ENCODE measurements around the gene ABHD12.
A peak's percentile ranks its signal among the peaks of the same experiment; 100 is the strongest.

ABHD12 gene

DNA sequence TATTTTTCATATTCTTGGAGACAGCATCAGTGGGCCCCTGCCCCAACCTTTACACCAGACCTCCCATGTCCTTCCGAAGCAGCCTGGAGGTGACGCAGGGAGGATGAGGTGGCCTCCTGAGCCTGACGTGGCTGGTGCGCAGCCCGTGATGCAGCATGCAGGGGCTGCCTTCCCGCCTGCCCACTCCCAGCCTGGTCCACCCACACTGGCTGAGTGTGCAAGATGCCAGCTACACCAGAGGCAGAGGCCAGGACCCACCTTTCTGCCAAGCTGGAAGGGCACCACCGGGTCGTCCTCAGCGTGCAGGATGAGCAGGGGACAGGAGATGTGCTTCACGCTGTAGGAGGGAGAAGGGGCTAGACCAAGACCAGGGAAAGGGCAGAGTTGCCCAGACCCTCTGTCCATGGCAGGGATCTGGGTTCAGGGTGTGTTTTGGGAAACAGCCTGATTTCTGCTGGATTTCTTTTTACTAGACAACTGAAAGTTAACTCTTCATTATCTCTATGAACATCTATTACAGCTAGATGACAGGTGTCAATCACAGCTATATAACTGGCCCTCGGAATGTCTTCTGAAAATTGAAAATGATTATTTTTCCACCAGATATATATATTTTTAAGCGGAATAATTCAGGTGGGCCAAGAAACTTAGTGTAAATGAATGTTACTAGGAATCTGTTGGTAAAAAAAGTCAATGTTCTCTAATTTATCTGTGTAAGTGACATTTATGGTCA is 87.2 kb downstream of the ABHD12 start (continued):
- TF ChIP-seq, protein P1, sequence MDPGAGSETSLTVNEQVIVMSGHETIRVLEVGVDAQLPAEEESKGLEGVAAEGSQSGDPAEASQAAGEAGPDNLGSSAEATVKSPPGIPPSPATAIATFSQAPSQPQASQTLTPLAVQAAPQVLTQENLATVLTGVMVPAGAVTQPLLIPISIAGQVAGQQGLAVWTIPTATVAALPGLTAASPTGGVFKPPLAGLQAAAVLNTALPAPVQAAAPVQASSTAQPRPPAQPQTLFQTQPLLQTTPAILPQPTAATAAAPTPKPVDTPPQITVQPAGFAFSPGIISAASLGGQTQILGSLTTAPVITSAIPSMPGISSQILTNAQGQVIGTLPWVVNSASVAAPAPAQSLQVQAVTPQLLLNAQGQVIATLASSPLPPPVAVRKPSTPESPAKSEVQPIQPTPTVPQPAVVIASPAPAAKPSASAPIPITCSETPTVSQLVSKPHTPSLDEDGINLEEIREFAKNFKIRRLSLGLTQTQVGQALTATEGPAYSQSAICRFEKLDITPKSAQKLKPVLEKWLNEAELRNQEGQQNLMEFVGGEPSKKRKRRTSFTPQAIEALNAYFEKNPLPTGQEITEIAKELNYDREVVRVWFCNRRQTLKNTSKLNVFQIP (CRISPR knock-in tag; IDR thresholded peaks at IDR 0.05; ENCODE audit: borderline replicate concordance, low read depth), result no peak
- TF ChIP-seq, protein P2, sequence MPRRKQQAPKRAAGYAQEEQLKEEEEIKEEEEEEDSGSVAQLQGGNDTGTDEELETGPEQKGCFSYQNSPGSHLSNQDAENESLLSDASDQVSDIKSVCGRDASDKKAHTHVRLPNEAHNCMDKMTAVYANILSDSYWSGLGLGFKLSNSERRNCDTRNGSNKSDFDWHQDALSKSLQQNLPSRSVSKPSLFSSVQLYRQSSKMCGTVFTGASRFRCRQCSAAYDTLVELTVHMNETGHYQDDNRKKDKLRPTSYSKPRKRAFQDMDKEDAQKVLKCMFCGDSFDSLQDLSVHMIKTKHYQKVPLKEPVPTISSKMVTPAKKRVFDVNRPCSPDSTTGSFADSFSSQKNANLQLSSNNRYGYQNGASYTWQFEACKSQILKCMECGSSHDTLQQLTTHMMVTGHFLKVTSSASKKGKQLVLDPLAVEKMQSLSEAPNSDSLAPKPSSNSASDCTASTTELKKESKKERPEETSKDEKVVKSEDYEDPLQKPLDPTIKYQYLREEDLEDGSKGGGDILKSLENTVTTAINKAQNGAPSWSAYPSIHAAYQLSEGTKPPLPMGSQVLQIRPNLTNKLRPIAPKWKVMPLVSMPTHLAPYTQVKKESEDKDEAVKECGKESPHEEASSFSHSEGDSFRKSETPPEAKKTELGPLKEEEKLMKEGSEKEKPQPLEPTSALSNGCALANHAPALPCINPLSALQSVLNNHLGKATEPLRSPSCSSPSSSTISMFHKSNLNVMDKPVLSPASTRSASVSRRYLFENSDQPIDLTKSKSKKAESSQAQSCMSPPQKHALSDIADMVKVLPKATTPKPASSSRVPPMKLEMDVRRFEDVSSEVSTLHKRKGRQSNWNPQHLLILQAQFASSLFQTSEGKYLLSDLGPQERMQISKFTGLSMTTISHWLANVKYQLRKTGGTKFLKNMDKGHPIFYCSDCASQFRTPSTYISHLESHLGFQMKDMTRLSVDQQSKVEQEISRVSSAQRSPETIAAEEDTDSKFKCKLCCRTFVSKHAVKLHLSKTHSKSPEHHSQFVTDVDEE (CRISPR knock-in tag; IDR thresholded peaks at IDR 0.05), result no peak
- TF ChIP-seq ESRRG (CRISPR knock-in tag; IDR thresholded peaks at IDR 0.05), result no peak
- no peak for TF ChIP-seq SNAI2 (CRISPR knock-in tag; IDR thresholded peaks at IDR 0.05)

DNA sequence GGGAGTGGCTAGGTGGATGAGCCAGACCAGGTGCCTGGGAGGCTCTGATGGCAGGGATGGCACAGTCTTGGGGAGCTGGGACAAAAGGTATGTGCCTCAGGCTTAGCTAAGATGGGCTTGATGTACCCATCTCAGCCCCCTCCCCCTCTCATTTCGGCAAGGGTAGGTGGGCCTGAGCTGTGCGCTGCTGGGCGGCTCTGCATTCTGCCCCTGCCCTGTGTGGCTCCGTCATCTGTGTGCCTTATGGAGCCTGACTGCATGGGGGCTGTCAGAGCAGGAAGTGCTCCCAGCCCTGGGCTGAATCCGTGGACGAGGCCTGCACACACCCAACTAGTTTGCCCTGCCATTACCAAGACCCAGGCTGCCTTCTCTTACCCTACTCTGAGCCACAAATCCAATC is 88.0 kb downstream of the ABHD12 start:
- no peak for TF ChIP-seq ISL1 (CRISPR knock-in tag; IDR thresholded peaks at IDR 0.05)
- TF ChIP-seq ZNF70 (CRISPR knock-in tag; IDR thresholded peaks at IDR 0.05), result no peak
- TF ChIP-seq ZFP3 (CRISPR knock-in tag; IDR thresholded peaks at IDR 0.05), result no peak
- TF ChIP-seq ZNF8 (CRISPR knock-in tag; IDR thresholded peaks at IDR 0.05), result no peak
- TF ChIP-seq ESRRG (CRISPR knock-in tag; IDR thresholded peaks at IDR 0.05), result no peak
- TF ChIP-seq, protein P1 (CRISPR knock-in tag; IDR thresholded peaks at IDR 0.05; ENCODE audit: borderline replicate concordance, low read depth), result no peak
- TF ChIP-seq GLIS3 (CRISPR knock-in tag; IDR thresholded peaks at IDR 0.05), result no peak
- TF ChIP-seq, protein P3, sequence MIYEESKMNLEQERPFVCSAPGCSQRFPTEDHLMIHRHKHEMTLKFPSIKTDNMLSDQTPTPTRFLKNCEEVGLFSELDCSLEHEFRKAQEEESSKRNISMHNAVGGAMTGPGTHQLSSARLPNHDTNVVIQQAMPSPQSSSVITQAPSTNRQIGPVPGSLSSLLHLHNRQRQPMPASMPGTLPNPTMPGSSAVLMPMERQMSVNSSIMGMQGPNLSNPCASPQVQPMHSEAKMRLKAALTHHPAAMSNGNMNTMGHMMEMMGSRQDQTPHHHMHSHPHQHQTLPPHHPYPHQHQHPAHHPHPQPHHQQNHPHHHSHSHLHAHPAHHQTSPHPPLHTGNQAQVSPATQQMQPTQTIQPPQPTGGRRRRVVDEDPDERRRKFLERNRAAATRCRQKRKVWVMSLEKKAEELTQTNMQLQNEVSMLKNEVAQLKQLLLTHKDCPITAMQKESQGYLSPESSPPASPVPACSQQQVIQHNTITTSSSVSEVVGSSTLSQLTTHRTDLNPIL (CRISPR knock-in tag; IDR thresholded peaks at IDR 0.05; ENCODE audit: low read depth), result no peak
- TF ChIP-seq TOX (CRISPR knock-in tag; IDR thresholded peaks at IDR 0.05; ENCODE audit: borderline replicate concordance), result no peak
- ATAC-seq, result no peak

DNA sequence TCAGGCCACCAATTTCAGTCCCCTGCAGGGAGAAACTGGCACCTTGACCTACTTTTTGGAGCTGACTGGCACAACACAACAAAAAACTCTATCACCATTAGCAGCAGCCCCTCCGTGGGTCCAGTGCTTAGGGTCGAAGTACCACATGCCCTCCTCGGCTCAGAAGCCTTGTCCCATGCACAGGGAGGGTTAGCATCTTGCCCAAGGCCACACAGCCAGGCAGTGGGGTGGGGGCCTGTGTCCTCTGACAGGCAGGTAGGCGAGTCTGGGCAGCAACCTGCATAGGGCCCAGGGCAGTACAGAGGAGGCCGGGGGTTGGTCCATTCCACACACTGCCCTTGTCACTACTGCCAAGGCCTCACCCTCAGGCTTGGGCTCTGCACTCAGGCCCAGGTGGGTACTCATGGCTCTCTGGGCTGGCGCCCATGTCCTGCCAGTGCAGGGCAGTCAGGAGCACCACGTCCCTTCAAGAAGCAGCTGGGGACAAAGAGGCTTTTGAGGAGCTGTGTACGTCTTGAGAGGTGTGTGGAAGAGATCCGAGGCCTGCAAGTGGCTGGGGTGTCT is 89.2 kb downstream of the ABHD12 start:
- TF ChIP-seq, protein P1 (CRISPR knock-in tag; IDR thresholded peaks at IDR 0.05; ENCODE audit: borderline replicate concordance, low read depth), result no peak
- TF ChIP-seq ZFP3 (CRISPR knock-in tag; IDR thresholded peaks at IDR 0.05) (no peak), CSDC2 (CRISPR knock-in tag; IDR thresholded peaks at IDR 0.05) (no peak), ARNTL (CRISPR knock-in tag; IDR thresholded peaks at IDR 0.05; ENCODE audit: borderline replicate concordance, low read depth) (no peak), TOX (CRISPR knock-in tag; IDR thresholded peaks at IDR 0.05; ENCODE audit: borderline replicate concordance) (no peak)
- TF ChIP-seq, protein P3 (CRISPR knock-in tag; IDR thresholded peaks at IDR 0.05; ENCODE audit: low read depth), result no peak

DNA sequence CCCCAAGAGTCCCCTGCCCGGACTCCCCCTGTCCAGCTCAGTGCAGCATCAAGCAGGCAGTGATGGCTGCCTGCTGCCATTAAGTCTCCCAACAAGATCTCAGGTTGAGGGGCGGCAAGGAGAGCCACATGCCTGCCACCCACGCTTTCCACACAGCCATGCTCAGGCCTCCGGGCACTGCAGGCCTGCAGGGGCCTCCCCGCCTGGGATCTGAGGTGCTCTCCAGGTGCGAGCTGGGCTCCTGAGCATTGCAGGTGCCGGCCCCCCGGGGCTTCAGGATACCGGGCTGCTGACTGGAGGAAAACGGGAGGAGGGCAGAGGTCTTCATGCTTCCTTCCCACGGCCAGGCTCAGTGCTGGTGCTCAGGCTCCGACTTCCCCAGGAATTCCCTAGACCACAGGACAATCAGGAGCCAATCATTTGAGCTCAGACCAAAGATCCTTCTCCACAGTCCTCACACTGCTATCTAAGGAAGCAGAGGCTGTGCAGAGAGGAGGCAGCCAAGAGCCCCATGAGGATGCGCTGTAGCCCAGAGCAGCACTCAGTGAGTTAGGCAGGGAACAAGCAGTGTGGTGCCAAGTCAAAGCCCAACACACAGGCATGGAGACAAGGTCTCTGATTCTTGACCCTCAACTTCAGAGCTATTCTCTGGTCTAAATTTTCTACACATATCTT is 90.0 kb downstream of the ABHD12 start:
- ATAC-seq, result peak; percentile 44
- TF ChIP-seq, protein P4, sequence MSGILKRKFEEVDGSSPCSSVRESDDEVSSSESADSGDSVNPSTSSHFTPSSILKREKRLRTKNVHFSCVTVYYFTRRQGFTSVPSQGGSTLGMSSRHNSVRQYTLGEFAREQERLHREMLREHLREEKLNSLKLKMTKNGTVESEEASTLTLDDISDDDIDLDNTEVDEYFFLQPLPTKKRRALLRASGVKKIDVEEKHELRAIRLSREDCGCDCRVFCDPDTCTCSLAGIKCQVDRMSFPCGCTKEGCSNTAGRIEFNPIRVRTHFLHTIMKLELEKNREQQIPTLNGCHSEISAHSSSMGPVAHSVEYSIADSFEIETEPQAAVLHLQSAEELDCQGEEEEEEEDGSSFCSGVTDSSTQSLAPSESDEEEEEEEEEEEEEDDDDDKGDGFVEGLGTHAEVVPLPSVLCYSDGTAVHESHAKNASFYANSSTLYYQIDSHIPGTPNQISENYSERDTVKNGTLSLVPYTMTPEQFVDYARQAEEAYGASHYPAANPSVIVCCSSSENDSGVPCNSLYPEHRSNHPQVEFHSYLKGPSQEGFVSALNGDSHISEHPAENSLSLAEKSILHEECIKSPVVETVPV (CRISPR knock-in tag; IDR thresholded peaks at IDR 0.05), result no peak
- TF ChIP-seq PPARA (CRISPR knock-in tag; IDR thresholded peaks at IDR 0.05; ENCODE audit: borderline replicate concordance) (no peak), ZC3H10 (CRISPR knock-in tag; IDR thresholded peaks at IDR 0.05) (no peak), ISL1 (CRISPR knock-in tag; IDR thresholded peaks at IDR 0.05) (no peak), RARB (CRISPR knock-in tag; IDR thresholded peaks at IDR 0.05) (no peak), ESRRG (CRISPR knock-in tag; IDR thresholded peaks at IDR 0.05) (no peak)
- TF ChIP-seq, protein P3 (CRISPR knock-in tag; IDR thresholded peaks at IDR 0.05; ENCODE audit: low read depth), result no peak

More for the DNA sequence above, 89.2 kb downstream of the ABHD12 start:
- ATAC-seq, result no peak
